ENCODE measurements around the gene DHRS3. TPM values are rescaled to one million over a fixed set of nuclear protein-coding genes. Genes with fewer than 3 reads are reported as not detected.

The DHRS3 gene
- total RNA-seq, 2 experiments from 2014 or later = 45.5 to 45.7 TPM

Small RNA genes within 50 kb of the gene (microRNA-seq; reads per million reads assigned to microRNA genes)
- gene MIR6730 (ENCODE audit: borderline microRNAs expressed, borderline replicate concordance) = not detected

Other genes starting within 250 kb of the DHRS3 start
- gene AADACL4, start 25.9 kb upstream of the DHRS3 start, total RNA-seq = not detected
- not detected for gene AADACL3, start 97.9 kb upstream of the DHRS3 start, total RNA-seq
- gene CFAP107, start 128.0 kb upstream of the DHRS3 start, total RNA-seq = not detected
- not detected for gene PRAMEF12, start 155.5 kb upstream of the DHRS3 start, total RNA-seq
- gene PRAMEF1, start 173.2 kb upstream of the DHRS3 start, total RNA-seq = not detected
- gene PRAMEF11, start 213.2 kb upstream of the DHRS3 start, total RNA-seq = not detected
- not detected for gene HNRNPCL1, start 230.5 kb upstream of the DHRS3 start, total RNA-seq
- not detected for gene PRAMEF2, start 238.9 kb upstream of the DHRS3 start, total RNA-seq